ENCODE data around the gene IL1RL2.

IL1RL2 gene

DNA sequence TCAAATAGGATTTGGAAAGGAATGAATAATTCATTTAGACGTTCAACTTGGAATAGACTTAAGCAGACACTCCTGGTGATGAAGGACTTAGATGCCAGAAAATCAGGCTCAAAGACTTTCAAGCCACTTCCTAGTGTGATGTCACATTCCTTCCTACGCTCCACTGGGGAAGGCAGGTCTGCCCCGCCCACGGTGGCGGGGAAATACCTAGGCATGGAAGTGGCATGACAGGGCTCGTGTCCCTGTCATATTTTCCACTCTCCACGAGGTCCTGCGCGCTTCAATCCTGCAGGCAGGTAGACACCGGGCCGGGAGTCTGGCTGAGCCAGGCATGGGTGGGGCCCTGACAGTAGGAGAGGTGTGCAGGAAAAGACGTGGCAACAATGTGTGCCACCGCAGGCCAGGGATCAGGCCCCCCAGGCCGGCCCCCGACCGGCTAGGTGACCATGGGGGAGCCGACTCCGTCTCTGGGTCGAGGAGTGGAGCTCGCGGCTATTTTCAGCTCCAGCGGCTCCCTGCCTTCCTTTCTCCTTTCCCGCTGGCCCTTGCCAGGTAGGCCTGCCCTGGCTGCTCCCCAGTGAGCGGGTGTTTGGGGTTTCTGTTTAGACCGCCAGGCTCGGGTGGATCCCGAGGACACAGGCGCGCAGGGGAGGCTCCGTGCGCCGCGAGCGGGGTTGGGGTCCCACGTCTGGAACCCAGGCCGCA, at the start of gene IL1RL2:
Gene IL1RL2, plus strand, starts transcription at position 233 of the 705 bp plus-strand sequence. CDS start 845 bp downstream, outside the sequence.
- no peak for DNase-seq

DNA sequence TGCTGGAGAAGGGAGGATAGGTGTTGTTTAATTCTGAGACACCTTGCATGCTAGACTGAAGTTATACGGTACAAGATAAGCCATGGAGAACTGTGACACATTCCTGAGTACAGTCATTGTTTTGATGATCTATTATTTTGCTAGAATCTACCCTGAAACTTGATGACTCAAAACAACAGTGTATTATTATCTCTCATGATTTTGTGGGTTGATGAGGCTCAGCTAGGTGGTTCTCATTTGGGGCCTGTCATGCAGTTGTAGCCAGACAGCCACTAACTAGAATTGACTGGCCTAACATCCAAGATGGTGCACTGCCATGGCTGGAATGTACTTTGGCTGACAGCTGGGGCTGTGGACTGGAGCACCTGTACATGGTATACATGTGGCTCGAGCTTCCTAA, 49.7 kb upstream of the IL1RL2 start:
- DNase-seq: no peak

DNA sequence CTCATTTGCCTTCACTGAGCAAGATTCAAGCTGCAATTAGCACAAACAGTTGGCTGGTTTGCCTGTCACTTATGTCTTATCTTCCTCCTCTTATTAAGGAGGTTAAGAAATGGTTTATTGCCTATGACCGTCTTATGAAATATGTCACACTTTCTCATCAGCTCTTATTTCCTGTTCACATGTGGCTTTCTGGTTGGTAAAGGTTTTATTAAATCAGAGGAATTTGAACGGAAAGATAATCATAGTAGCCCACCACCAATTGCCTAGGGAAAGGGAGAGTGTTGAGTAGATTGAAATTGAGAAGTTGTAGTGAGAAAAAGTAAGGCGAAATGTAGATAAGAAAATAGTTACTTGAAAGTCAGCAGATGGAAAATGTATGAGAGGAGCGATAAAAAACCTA, 48.5 kb upstream of the IL1RL2 start:
- no peak for DNase-seq

DNA sequence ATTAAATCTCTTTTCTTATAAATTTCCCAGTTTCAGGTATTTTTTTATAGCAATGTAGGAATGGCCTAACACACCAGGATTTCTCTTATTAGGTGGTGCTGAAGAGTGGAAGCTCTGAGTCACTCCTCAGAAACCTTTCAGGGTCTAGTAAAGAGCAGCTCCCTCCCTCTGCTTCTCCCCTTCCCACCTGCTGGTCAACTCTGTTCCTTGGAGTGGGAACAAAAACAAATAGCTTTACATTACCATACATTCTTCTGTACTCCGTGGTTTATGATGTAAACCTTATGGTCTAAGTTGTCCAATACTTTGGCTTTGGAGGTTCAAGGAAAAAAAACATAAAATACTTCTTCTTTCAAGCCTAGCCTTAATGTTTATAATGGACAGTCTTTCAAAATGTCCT, 47.0 kb upstream of the IL1RL2 start:
- DNase-seq: no peak

DNA sequence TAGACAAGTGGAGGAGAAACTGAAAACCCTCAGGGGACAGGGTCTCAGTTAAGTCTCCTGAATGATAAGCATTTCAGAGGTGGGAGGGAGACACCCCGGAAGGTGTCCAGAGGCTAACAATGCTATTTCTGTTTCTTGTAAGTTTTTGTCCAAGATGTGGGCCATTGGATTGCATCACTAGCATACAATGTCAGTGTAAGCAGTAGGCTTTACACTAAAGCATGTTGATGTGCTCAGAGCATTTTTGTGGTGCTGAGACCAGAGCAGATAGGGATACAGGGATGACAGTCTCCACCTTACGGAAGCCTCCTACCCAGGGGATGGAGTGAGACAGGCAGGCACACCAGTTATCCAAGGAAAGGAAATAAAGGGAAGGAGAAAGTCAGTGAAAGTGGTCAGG, 46.4 kb upstream of the IL1RL2 start:
- DNase-seq: no peak

DNA sequence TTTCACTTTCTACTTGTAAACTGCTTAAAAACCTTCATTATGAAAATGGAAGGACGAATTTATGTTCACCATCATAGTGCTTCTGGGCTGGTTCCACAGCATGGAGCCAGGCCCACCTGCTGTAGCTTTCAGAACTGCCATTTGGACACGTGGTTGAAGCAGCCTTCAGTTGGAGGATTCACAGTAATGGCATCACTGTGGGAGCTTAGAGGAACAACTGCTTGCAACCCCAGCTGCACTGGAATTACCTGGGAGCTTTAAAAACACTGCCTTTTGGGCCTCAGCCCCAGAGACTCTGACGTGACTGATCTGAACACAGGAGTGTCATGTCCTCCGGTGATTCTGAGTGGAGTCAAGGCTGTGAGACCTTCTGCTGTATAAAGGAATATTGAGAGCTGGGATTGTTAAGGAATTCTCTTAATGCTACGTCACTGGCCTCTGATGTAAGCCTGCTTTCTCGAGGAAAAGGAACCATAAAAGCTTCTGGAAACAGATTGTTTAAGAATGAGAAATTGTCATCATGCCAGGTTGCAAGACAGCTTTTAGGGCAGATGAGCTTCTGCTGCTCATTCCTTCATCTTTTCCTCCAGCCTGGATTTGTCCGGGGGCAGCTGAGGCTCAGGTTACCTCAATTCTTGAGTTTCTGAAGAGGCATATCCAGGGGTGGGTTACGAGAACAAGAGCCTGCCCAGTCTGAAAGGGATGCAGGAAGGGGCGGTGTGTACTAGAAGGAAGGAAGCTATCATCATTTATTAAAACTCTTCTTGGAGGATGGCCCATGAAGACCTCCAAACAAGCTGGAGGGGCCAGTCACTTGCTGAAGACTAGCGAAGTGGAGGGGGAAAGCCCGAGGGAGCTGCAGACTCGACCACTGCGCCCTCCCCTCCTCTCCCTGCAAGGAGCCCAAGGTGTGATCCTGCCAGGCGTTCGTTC, 45.5 kb upstream of the IL1RL2 start:
- DNase-seq: no peak

DNA sequence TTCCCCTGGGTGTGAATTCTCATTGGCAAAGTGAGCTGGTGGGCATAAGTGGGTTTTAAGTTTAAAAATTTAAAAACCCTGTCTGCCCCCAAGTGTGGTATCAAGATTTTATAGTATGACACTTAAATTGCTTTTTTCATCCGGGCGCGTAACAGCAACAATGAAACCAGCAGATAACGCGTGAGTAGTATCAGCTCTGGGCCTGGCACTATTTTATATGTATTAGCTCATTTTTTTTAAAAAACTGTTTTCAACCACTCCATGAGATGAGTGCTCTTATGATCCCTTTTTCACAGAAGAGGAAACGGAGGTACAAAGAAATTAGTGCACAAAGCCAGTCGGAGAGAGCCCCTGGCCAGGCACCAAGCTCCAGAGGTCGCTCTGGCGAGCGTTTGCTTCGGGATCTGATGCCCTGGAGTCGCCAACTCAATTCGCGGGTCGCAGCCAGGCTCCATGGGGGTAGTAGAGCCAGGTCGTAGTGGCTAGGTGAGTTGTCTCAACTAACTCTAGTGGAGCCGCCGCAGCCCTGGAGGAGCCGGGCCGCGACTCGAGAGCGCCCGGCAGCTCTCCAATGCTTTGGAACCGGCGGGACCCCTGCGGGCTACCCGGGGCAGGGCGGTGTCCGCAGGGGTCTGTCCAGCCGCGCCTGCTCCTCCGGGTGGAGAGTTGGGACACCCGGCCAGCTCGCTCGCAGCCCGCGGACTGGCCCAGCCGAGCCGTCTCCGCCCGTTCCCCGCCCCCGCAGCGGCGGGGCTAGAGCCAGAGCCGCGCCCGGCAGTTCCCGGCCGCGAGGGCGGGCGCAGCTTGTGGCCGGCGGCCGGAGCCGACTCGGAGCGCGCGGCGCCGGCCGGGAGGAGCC, 44.6 kb upstream of the IL1RL2 start, which contains the start of gene IL1R1:
Gene IL1R1, plus strand, starts transcription at position 777 of the 859 bp plus-strand sequence. CDS start 14,979 bp downstream, outside the sequence.
- DNase-seq: peak; percentile 3

DNA sequence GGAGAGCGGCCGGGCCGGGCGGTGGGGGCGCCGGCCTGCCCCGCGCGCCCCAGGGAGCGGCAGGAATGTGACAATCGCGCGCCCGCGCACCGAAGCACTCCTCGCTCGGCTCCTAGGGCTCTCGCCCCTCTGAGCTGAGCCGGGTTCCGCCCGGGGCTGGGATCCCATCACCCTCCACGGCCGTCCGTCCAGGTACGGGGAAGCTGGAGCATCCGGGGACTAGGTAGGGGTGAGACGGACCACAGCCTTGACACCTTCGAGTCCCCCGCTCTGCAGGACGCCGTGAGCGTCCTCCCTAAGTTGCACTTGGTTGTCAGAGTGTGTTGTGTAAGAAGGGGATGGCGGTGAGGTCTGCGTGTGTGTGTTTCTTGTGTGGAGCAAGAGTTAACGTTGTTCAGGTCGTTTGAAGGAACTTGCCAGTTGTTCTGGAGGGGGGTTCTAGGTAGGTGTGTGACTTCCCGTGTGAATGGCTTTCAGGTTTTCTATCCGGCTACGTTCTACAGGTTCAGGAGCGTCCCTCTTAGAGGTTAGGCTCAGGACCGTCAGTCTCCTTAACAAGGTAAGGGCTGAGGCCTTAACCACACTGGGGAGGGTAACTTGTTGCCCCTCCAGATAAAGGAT, 43.9 kb upstream of the IL1RL2 start:
- DNase-seq: no peak

DNA sequence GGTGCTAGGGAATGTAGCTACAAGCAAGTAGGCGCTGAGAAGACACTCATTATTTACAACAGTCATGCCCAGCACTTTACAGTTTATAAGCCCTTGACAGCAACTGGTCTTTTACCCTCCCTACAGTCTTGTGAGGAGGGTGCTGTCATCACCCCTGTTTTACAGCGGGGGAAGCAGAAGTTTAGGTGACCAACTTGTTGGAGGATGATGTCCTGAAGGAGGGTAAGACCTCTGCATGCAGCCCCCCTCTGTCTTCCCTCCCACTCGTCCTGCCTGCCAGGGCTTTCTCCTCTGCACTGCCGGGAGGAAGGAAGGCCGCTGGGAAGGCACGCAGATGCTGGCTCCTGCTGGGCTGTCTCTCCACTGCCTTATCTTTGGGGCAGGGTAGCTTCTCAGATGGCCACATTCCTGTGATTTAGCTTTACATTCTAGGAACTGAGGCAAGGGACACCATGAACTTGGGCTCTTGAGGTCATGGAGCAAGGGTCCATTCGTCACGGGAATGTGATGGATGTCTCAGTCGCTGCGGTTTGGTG, 43.3 kb upstream of the IL1RL2 start:
- no peak for DNase-seq

DNA sequence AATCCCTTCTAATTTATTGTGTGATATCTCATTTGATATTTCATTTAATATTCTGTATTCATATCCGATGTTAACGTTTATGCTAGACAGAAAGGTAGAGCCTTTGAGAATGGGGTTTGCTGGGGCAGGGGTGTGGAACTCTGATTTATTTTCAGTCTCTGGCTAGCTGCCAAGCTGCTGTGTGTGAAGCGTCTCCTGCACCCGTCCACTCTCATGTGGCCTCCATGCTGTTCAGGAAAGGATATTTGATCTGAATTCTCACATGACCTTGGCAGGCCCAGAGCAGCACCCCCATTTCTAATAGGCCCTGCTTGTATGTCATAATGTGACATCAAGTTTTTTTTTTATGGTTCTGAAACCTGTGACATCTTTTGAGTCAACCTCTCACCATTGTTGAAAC, 42.7 kb upstream of the IL1RL2 start:
- no peak for DNase-seq

DNA sequence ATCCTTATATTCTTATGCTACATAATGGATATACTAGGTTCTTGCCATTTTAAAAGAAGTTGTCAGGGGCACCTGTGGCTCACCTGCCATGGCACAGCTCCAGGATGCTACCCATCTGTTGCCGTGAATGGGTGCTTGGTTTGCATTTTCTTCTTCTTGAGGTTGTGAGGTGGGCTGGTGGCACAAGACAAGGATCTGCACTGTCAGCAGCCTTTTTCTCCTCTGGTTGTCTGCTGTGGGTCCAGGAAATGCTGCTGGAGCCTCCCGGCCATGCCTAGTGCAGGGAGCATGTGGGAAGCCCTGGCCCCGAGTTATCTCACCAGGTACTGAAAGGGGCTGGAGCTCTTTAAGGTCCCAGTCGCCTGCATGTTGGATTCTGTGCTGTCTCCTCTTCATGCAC, 41.7 kb upstream of the IL1RL2 start:
- DNase-seq: no peak

DNA sequence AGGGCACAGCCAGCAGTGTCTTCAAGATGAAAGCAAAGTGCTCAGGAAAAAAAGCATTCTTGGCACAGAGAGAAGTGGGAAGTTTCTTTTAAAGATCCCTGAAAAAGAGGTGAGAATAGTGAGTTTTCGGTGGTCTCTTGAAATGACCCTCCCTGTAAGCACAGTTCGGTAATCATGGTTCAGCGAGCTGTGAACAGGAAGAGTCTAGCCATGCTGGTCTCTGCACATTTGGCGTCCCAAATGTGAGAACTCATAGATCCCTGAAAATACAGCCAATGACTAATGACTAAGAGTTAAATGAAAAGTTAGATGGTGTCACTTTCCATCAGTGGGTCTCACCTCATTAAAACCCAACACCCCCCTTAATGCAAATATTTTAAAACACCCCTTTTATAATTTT, 40.9 kb upstream of the IL1RL2 start:
- DNase-seq: no peak

DNA sequence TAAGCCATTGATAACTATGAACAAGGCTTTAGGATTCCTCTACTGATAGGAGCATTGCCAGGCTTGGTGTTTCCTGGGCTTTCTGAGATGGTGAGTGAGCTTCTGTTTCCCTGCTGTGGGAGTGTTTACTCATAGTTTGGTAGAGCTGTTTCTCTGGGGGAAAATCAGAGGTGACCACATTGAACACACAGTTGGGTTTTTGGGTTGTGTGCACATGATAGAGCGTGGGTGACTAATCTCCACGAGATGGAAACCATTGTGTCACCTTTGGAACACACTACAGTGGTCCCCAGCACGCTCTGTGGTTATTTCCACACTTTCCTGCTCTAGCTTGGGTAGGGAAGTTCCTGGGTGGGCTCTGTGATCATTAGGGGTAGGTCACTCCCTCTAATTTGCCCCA, 38.9 kb upstream of the IL1RL2 start:
- no peak for DNase-seq

DNA sequence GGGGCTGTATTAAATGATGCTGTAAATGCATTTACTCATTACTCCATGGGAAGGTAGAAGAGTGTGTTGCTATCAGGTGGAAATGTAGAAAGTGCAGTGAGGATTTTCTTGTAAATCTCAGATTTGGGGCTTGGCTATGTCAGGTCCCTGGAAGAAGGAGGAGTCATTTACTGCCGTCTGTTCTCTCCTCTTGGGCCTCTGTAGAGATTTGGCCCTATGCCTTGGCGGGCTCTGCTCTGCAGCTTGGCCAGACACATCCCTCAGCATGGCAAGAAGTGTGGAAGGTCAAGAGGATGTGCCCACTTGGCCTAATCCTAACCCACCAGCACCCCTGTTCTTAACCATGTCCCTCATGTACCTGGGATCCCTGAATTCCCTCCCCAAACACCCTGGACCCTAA, 37.6 kb upstream of the IL1RL2 start:
- no peak for DNase-seq

DNA sequence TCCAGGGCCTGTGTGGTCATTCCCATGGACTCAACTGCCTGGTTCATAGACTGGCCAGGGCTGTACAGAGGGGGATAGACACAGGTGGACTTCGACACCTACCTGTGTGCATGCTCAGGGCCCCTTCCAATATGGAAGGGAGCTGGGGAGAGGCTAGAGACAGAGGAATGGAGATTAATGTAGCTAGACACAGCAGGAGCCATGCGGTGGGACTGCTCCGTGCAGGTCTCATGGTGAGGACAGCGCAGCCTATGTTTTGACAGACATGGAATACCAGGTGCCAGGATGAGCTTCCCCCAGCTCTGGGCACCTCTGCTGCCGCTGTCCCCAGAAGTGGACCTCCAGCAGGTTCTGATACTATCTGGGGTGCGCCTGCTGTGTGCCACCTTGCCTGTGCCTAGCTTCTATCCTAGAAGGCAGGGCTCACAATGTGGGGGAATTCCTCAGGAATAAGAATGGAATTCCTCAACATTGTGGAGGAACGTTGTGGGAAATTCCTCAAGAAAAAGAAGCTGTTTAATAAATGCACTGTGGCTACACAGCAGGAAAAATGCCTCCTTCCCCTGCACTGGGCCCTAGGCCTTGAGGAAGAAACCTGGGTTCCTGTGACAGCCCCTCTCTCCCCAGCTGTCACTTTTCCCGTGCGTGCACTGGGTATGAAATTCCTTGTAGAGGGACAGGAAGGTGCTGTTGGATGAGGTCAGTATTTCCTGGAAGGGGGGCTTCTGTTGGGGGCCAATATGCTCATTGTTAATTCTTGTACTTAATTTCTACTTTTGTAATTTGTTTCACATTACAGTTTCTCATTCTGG, 37.0 kb upstream of the IL1RL2 start:
- no peak for DNase-seq

DNA sequence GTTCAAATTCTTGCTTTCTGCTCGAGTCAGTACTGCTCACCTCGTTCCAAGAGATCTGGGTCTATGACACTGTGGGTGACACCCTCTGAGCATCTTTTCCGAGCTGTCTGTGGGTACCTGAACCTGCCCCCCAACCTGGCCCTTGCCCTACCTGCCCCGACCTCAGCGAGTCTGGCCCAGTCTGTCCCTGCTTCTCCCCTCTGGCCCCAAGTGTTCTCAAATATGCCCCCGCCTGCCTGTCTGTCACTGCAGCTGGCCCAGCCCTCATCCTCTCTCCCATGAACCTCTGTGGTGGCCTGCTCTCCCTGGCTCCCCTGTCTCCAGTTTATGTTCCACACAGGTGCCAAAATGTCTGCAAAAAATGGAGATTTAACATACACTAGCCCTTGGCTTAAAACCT, 32.5 kb upstream of the IL1RL2 start:
- DNase-seq: no peak

DNA sequence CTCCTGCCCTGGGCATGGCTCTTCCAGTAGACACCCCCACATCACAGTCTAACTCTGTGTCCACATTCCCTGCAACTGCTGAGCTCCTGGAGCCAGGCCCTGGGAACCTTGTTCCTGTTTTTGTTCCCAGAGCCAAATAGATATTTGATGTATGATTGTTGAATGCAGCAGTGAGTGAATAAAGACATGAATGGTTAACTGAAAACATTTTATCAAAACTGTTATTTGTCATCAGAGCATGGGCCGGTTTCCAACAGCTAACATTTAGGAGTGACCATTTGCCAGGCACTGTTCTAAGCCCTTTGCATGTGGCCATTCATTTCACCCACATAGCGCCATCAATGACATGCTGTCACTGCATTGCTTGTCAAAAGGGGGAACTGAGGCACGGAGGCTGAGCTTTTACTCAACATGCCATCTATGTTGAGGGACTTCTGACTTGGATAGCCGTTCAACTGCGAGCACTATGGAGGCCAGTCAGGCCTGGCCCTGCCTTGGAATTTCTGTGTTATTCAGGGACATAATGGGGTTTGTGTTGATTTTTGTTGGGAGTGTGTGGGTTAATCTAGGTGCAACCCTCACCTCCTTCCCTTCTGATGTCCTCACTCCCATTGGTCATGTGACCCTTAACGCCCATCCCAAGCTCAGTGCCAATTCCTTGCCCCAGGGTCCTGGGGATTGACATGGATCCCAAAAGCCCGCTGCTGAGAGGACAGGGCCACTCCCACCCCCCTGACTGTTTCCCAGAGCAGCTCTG, 31.7 kb upstream of the IL1RL2 start:
- no peak for DNase-seq

DNA sequence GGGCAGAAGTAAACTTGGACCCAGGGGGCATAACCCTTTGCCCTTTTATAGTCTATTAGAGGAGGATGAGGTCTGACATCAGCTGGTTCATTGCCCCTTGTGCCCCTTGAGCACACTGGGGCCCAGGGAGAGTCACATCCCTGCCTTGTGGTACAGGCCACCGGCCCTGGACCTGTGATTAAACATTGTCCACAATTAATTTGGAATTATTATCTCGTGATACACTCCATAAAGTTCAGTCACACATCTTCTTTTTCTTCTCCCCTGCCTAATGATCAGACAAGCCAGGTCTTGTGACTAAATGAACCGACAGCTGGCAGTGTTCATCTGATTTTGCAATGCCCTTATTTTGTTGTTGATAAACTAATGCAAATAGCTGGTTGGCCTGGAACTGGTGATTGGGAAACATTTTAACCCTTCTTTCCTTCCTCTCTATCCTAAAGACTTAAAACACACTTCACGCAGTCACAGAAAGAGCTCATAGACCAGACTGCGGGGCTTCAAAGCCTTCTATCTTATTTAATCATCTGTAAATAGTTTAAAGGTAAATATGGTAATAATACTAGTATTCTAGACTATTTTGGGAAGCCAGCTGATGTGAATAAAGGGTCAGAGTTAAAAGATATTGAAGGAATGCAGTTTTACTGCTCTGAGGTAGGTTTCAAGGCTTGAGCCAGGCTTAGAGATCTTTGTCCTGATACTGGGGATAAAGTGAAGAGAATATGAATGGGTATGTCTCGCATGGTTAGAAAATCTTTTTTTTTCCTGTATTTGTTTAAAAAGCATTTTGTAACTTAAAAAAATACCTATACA, 30.9 kb upstream of the IL1RL2 start:
- no peak for DNase-seq

DNA sequence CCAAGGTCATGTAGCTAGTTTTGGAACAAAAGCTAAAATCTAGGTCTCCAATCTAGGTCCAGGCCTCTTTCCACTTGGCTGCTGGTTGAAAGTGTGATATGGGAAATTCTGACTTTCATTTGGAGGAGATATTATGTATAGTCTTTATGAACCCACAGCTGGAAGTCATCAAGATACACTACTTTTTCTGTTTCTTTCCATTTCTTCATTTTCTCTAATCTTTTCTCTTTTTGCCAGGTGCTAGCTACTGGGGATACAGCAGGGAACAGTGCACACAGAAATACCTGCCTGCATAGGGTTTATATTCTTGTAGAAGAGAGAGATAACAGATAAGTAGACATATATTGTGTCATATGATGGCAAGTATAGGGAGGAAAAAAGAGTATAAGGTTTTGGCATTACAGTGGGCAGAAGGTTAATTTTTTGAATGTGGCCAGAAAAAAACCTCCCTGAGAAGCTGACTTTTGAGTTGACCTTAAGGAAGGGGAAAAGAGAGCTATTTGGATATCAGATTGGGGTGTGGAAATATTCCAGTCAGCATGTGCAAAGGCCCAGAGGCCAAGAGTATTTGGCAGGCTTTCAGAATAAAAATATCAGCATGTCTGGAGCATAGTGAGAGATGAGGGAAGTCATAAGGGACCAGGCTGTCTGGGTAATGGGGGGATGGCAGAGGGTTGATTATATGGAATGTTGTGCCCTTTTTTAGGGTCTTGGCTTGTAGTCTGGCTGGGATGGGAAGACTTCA, 28.6 kb upstream of the IL1RL2 start:
- DNase-seq: no peak
